ENCODE data around the gene SARM1. TPM values are rescaled to one million over a fixed set of nuclear protein-coding genes. Genes with fewer than 3 reads are reported as not detected.
A peak's percentile ranks its signal among the peaks of the same experiment; 100 is the strongest.

SARM1 gene
- total RNA-seq, 1 donor from 2014 or later: 12.0 TPM

DNA sequence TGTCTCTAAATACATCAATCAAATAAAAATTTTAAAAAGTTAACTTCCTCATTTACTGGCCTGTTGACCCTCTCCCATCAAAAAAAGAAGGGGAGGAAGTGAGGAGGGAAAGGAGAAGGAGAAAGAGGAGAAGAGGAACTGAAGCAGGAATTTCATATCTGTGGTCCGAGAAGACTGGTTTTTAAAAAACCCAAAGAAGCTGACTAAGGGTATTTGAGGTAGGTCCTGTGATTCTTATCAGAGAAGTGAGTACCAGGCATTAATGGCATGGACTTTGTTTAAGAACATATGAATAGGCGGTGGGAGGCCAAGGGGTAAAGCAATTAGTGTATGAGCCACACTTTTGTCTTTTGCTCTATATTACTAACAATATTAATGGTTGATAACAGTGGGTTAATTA lies 32.5 kb downstream of the SARM1 start:
- H3K4me3 ChIP-seq (ENCODE audit: low read depth, low read length): no peak overlapping the region
- H3K36me3 ChIP-seq (ENCODE audit: control insufficient read depth, insufficient read depth, low read length): no peaks in the 10 kb centered on the region
- no peaks in the 10 kb centered on the region for H3K27me3 ChIP-seq (ENCODE audit: control insufficient read depth, insufficient read depth, low read length)
- TF ChIP-seq, protein P1, sequence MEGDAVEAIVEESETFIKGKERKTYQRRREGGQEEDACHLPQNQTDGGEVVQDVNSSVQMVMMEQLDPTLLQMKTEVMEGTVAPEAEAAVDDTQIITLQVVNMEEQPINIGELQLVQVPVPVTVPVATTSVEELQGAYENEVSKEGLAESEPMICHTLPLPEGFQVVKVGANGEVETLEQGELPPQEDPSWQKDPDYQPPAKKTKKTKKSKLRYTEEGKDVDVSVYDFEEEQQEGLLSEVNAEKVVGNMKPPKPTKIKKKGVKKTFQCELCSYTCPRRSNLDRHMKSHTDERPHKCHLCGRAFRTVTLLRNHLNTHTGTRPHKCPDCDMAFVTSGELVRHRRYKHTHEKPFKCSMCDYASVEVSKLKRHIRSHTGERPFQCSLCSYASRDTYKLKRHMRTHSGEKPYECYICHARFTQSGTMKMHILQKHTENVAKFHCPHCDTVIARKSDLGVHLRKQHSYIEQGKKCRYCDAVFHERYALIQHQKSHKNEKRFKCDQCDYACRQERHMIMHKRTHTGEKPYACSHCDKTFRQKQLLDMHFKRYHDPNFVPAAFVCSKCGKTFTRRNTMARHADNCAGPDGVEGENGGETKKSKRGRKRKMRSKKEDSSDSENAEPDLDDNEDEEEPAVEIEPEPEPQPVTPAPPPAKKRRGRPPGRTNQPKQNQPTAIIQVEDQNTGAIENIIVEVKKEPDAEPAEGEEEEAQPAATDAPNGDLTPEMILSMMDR (IDR thresholded peaks at IDR 0.05; ENCODE audit: insufficient read depth, low read length, poor library complexity, severe bottlenecking): no peak
- no peak for DNase-seq (ENCODE audit: low read depth)

- no peak for DNase-seq (ENCODE audit: low read depth)
- Histone ChIP-seq H3K4me3 (ENCODE audit: low read depth, low read length) (no peak overlapping the region), H3K36me3 (ENCODE audit: control insufficient read depth, insufficient read depth, low read length) (no peaks in the 10 kb centered on the region), H3K27me3 (ENCODE audit: control insufficient read depth, insufficient read depth, low read length) (no peaks in the 10 kb centered on the region)
- TF ChIP-seq, protein P1 (IDR thresholded peaks at IDR 0.05; ENCODE audit: insufficient read depth, low read length, poor library complexity, severe bottlenecking): no peak
Measured at GRCh38 chr17:28404461-28404811, 32.9 kb downstream of the SARM1 start.

DNA sequence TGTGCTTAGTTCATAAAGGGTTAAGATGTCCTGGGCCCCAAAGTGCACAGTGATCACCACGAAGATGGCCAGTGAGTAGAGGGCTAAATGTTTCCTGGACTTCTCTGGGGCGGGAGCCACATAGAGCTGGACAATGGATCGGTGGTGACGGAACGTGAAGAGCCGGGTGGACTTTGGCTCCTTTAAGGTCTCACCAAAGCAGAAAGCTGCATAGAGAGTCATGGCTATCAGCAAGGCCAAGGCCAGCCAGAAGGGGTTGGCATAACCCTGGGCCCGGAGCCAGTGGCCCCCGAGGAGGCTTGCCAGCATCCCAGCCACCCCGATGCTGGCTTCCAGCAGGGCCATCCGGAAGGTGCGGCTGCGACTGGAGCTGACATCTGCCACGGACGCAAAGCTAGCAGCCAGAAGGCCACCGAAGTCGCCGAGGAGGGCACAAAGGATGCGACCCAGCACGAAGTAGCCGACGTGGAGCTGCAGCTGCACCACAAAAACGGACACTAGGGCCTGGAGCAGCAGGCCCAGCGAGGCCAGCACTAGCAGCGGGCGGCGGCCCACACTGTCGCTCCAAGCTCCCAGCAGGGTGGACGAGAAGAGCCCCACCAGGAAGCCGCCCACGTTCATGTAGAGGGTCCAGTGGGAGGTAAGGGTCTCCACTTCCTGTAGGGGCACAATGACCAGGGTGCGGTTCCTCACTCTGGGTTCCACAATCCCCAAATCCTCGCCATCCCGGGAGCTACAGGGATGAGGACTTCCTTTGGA lies 33.5 kb downstream of the SARM1 start:
- H3K36me3 ChIP-seq (ENCODE audit: control insufficient read depth, insufficient read depth, low read length): no peaks in the 10 kb centered on the region
- TF ChIP-seq, protein P1 (IDR thresholded peaks at IDR 0.05; ENCODE audit: insufficient read depth, low read length, poor library complexity, severe bottlenecking): no peak
- H3K27me3 ChIP-seq (ENCODE audit: control insufficient read depth, insufficient read depth, low read length): no peaks in the 10 kb centered on the region
- DNase-seq (ENCODE audit: low read depth): no peak
- peak overlapping the region; percentile 53 for H3K4me3 ChIP-seq (ENCODE audit: low read depth, low read length)

GRCh38 chr17:28405632-28406472 lies 34.4 kb downstream of the SARM1 start, which contains the start of gene SLC46A1:
Gene SLC46A1, minus strand, starts transcription at chr17:28406212. Its CDS starts 98 bp downstream, at chr17:28406114.
- Histone ChIP-seq H3K4me3 (ENCODE audit: low read depth, low read length) (peak within 1 kb of the TSS; percentile 53), H3K36me3 (ENCODE audit: control insufficient read depth, insufficient read depth, low read length) (no peaks in the 10 kb centered on the region), H3K27me3 (ENCODE audit: control insufficient read depth, insufficient read depth, low read length) (no peaks in the 10 kb centered on the region)
- no peak for DNase-seq (ENCODE audit: low read depth)
- TF ChIP-seq, protein P1 (IDR thresholded peaks at IDR 0.05; ENCODE audit: insufficient read depth, low read length, poor library complexity, severe bottlenecking): no peak

GRCh38 chr17:28406473-28406814 lies 35.0 kb downstream of the SARM1 start:
- TF ChIP-seq, protein P1 (IDR thresholded peaks at IDR 0.05; ENCODE audit: insufficient read depth, low read length, poor library complexity, severe bottlenecking): no peak
- Histone ChIP-seq H3K27me3 (ENCODE audit: control insufficient read depth, insufficient read depth, low read length) (no peaks in the 10 kb centered on the region), H3K36me3 (ENCODE audit: control insufficient read depth, insufficient read depth, low read length) (no peaks in the 10 kb centered on the region), H3K4me3 (ENCODE audit: low read depth, low read length) (peak overlapping the region; percentile 53)
- no peak for DNase-seq (ENCODE audit: low read depth)
